ENCODE results near the gene ENPEP. TPM values are rescaled to one million over a fixed set of nuclear protein-coding genes. Genes with fewer than 3 reads are reported as not detected.

ENPEP gene
- total RNA-seq, 6 experiments from 2014 or later = 15.5 to 28.7 (median 24.7) TPM

DNA sequence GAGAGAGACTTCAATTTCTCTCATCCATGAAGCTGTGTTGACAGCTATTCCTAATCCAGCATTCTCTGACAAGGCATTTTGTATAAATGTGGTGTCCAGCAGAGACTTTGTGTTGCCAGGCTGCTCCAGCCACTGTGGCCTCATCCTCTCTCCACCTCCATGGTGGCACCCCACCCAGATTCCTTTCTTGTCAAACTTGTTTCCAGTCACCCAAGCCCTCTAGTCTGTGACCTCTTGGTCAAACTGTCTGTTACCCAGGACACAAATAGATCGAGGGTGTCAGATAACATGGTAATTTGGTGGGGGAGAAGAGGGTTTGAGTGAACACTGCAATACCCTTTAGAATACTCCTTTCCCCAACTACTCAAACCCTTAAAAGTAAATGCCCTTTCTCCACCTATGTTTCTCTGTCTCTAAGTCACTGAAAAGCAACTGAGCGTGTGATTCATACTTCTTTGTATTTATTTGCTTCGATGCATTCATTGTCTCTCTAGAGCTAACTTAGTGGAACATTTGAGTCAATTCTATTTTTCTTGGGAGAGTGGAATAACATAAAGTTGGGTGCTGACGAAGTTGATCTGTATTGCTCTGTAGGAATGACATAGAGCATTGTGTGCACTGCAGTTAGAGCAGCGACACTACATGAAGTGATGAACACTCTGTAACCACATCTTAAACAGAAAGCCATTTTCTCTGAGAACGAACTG lies 133.2 kb downstream of the ENPEP start:
- 10% methylated on average over 6 of the region's 6 CpGs for WGBS (ENCODE audit: insufficient coverage, low coverage, low lambda C conversion rate, missing lambda C conversion rate)
- intact Hi-C loops (cut with DNase I) = no loop called here
- DNase-seq = no peak
- Histone ChIP-seq H3K4me3 (no peak overlapping the region), H3K4me1 (peaks cover 0 to 7% (median 0%) of the 10 kb centered on the region in 4 donors), H3K27ac (no peak overlapping the region), H3K36me3 (no peaks in the 10 kb centered on the region), H3K9me3 (no peaks in the 10 kb centered on the region), H3K27me3 (peaks cover 13 to 28% of the 10 kb centered on the region in 2 donors)
- TF ChIP-seq, protein P1, sequence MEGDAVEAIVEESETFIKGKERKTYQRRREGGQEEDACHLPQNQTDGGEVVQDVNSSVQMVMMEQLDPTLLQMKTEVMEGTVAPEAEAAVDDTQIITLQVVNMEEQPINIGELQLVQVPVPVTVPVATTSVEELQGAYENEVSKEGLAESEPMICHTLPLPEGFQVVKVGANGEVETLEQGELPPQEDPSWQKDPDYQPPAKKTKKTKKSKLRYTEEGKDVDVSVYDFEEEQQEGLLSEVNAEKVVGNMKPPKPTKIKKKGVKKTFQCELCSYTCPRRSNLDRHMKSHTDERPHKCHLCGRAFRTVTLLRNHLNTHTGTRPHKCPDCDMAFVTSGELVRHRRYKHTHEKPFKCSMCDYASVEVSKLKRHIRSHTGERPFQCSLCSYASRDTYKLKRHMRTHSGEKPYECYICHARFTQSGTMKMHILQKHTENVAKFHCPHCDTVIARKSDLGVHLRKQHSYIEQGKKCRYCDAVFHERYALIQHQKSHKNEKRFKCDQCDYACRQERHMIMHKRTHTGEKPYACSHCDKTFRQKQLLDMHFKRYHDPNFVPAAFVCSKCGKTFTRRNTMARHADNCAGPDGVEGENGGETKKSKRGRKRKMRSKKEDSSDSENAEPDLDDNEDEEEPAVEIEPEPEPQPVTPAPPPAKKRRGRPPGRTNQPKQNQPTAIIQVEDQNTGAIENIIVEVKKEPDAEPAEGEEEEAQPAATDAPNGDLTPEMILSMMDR (IDR thresholded peaks at IDR 0.05) = no peak
- TF ChIP-seq POLR2A (IDR thresholded peaks at IDR 0.05) = no peak
- ATAC-seq = no peak

DNA sequence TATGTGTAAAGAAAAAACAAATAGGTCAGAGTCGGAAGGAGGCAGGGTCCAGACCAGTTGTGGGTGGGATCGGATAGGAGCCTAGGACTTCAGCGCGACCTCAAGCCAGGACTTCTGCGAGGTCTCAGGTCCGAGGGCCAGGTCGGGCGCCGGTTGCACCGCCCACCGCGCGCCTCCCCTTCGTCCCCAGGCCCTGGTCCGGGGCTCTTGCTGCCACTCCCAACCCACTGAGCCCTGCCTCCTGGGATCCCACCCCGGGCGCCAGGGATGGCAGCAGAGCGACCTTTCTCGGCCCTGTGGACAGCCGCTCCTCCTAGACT lies 134.6 kb downstream of the ENPEP start:
- Histone ChIP-seq H3K4me3 (no peak overlapping the region), H3K27ac (no peak overlapping the region), H3K4me1 (peaks cover 0 to 7% (median 0%) of the 10 kb centered on the region in 4 donors), H3K27me3 (peaks cover 13 to 34% of the 10 kb centered on the region in 2 donors), H3K36me3 (no peaks in the 10 kb centered on the region), H3K9me3 (no peaks in the 10 kb centered on the region)
- 6% methylated on average over 10 of the region's 20 CpGs for WGBS (ENCODE audit: insufficient coverage, low coverage, low lambda C conversion rate, missing lambda C conversion rate)
- intact Hi-C loops (cut with DNase I) = no loop called here
- ATAC-seq (no peak), DNase-seq (no peak)
- TF ChIP-seq POLR2A (IDR thresholded peaks at IDR 0.05) = no peak
- TF ChIP-seq, protein P1 (IDR thresholded peaks at IDR 0.05) = no peak

DNA sequence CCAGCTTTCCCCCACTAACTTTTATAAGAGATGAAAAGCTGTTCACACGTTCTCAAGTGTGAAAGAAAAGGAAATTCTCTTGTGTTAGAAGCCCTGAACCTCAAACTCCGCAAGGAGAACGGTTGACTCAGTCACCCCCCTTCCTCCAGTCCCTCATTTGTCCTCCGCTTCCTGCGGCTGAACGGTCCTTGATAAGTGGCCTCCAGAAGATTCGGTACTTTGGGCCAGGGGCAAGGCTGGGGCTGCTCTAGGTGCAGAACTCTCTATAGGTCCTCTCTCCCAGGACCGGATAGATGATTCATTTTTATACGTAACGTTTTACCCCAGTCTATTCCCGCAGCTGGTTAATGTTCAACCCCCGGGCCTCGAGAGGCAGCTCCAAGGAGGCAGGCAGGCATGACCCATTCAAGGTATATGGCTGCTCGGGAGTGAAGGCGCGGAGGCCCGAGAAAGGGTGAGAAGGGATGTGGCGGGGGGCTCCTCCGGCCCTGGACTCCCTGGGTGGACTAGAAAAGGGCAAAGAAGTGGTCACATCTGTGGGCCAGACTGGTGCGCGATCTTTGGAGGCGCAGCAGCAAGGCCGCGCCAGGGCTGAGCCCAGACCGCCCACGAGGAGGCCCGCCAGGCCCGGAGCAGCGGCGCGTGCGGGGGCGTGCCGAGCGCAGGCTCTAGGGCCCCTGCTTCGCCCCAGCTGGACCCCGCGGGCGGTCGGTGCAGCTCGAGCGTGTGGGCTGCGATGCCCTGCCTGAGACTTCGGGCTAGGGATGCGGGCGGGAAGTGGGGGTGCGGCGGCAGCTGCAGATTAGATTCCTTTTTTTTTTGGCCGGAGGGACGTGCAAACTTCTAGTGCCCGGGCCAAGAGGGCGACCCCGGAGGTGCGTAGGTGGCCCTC lies 135.2 kb downstream of the ENPEP start:
- H3K4me1 ChIP-seq = peaks cover 0 to 7% (median 0%) of the 10 kb centered on the region in 4 donors
- H3K4me3 ChIP-seq = no peak overlapping the region
- DNase-seq = no peak
- peak in 3 of 4 donors; percentile 46 to 67 (median 47) for ATAC-seq
- TF ChIP-seq POLR2A (IDR thresholded peaks at IDR 0.05) = no peak
- TF ChIP-seq, protein P1 (IDR thresholded peaks at IDR 0.05) = no peak
- H3K36me3 ChIP-seq = no peaks in the 10 kb centered on the region
- intact Hi-C loops (cut with DNase I) = no loop called here
- WGBS (ENCODE audit: insufficient coverage, low coverage, low lambda C conversion rate, missing lambda C conversion rate) = 8% methylated on average over 22 of the region's 54 CpGs
- no peaks in the 10 kb centered on the region for H3K9me3 ChIP-seq
- peaks cover 13 to 38% of the 10 kb centered on the region in 2 donors for H3K27me3 ChIP-seq
- no peak overlapping the region for H3K27ac ChIP-seq

DNA sequence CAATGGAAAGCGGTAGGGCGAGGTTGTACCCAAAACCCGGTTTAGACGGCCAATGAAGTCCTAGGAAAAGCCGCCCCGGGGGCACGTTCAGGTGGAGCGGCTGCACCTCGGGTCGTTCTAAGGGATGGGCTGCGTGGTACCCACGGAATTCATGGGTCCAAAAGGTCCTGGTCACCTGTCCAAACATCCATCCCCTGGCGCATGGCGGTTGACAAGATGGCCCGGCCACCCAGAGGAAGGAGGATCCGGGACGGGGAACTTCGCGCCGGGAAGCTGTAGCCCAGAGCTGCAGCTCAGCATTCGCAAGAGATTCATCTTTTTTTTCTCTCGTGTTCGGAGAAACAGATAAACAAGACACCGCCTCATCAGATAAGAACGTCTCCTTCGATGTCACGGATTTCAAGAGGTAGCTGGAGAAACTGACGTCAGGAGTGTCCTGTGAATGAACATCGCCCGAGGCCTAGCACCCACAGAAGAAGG lies 136.1 kb downstream of the ENPEP start:
- TF ChIP-seq, protein P1 (IDR thresholded peaks at IDR 0.05) = no peak
- TF ChIP-seq POLR2A (IDR thresholded peaks at IDR 0.05) = no peak
- no peaks in the 10 kb centered on the region for H3K9me3 ChIP-seq
- H3K36me3 ChIP-seq = no peaks in the 10 kb centered on the region
- ATAC-seq (no peak), DNase-seq (no peak)
- intact Hi-C loops (cut with DNase I) = no loop called here
- no peak overlapping the region for H3K27ac ChIP-seq
- peaks cover 0 to 7% (median 0%) of the 10 kb centered on the region in 4 donors for H3K4me1 ChIP-seq
- WGBS (ENCODE audit: insufficient coverage, low coverage, low lambda C conversion rate, missing lambda C conversion rate) = 5% methylated on average over 27 of the region's 30 CpGs
- H3K27me3 ChIP-seq = peaks cover 13 to 42% of the 10 kb centered on the region in 2 donors
- H3K4me3 ChIP-seq = no peak overlapping the region
